ENCODE data around the gene CLCN1. TPM values are rescaled to one million over a fixed set of nuclear protein-coding genes. Genes with fewer than 3 reads are reported as not detected.

The CLCN1 gene
- total and polyA plus RNA-seq, 2 donors from 2014 or later = 0.35 TPM; not detected in 1

DNA sequence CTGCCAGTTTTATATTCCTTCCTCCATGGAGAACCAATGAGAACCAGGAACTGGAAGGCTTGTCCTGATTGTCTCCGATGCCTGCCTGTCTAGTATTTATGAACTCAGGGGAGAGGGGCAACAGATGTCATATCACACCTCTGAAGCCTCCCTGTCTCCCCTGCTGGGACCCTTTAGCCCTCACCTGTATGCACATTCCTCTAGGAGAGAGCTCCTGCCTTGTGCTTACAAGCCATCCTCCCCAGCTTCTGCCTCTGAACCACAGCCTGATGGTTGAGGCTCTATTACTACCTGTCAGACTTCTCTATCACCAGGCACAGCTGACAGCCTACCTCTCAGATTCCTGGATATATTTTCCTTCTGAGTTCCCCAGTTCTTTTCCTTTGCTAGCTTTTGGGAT, 52.5 kb downstream of the CLCN1 start:
- intact Hi-C loops (cut with DNase I) = no loop called here
- Histone ChIP-seq H3K9ac (ENCODE audit: low read length in 3 of 3) (no peak overlapping the region), H3K27ac (ENCODE audit: low read depth in 2 of 2, low read length in 2 of 2) (peak overlapping the region in 1 of 2 donors; percentile 4), H3K27me3 (ENCODE audit: control insufficient read depth, insufficient read depth, low read length) (peaks cover 6% of the 10 kb centered on the region), H3K36me3 (ENCODE audit: control insufficient read depth in 2 of 3, insufficient read depth in 3 of 3, low read length in 3 of 3) (no peaks in the 10 kb centered on the region), H3K4me1 (ENCODE audit: control insufficient read depth in 2 of 3, insufficient read depth in 2 of 3, low read depth in 1 of 3, low read length in 3 of 3) (peaks cover 0 to 5% (median 0%) of the 10 kb centered on the region in 3 donors), H3K9me3 (ENCODE audit: control insufficient read depth in 2 of 3, insufficient read depth in 1 of 3, low read length in 3 of 3) (no peaks in the 10 kb centered on the region), H3K4me3 (ENCODE audit: low read length in 3 of 3) (no peak overlapping the region)
- DNase-seq = peak in 2 of 5 donors; percentile 12 to 18
- no peak for TF ChIP-seq CTCF (IDR thresholded peaks at IDR 0.05; ENCODE audit: borderline replicate concordance, extremely low read depth, insufficient read depth)
- FAIRE-seq = no peak

GRCh38 chr7:143369678-143370651, 54.1 kb downstream of the CLCN1 start:
- FAIRE-seq (no peak), DNase-seq (peak in 4 of 5 donors; percentile 55 to 87 (median 70))
- intact Hi-C loops (cut with DNase I) = no loop called here
- Histone ChIP-seq H3K9ac (ENCODE audit: low read length in 3 of 3) (no peak overlapping the region), H3K27me3 (ENCODE audit: control insufficient read depth, insufficient read depth, low read length) (no peaks in the 10 kb centered on the region), H3K27ac (ENCODE audit: low read depth in 2 of 2, low read length in 2 of 2) (peak overlapping the region in 1 of 2 donors; percentile 15), H3K4me1 (ENCODE audit: control insufficient read depth in 2 of 3, insufficient read depth in 2 of 3, low read depth in 1 of 3, low read length in 3 of 3) (peaks cover 0 to 6% (median 0%) of the 10 kb centered on the region in 3 donors), H3K4me3 (ENCODE audit: low read length in 3 of 3) (no peak overlapping the region), H3K36me3 (ENCODE audit: control insufficient read depth in 2 of 3, insufficient read depth in 3 of 3, low read length in 3 of 3) (no peaks in the 10 kb centered on the region), H3K9me3 (ENCODE audit: control insufficient read depth in 2 of 3, insufficient read depth in 1 of 3, low read length in 3 of 3) (no peaks in the 10 kb centered on the region)
- TF ChIP-seq CTCF (IDR thresholded peaks at IDR 0.05; ENCODE audit: borderline replicate concordance, extremely low read depth, insufficient read depth) = no peak

- intact Hi-C loops (cut with DNase I) = no loop called here
- no peak overlapping the region for H3K9ac ChIP-seq (ENCODE audit: low read length in 3 of 3)
- DNase-seq = peak in 1 of 5 donors; percentile 59
- H3K4me1 ChIP-seq (ENCODE audit: control insufficient read depth in 2 of 3, insufficient read depth in 2 of 3, low read depth in 1 of 3, low read length in 3 of 3) = peaks cover 0 to 8% (median 0%) of the 10 kb centered on the region in 3 donors
- H3K36me3 ChIP-seq (ENCODE audit: control insufficient read depth in 2 of 3, insufficient read depth in 3 of 3, low read length in 3 of 3) = no peaks in the 10 kb centered on the region
- H3K9me3 ChIP-seq (ENCODE audit: control insufficient read depth in 2 of 3, insufficient read depth in 1 of 3, low read length in 3 of 3) = no peaks in the 10 kb centered on the region
- TF ChIP-seq CTCF (IDR thresholded peaks at IDR 0.05; ENCODE audit: borderline replicate concordance, extremely low read depth, insufficient read depth) = no peak
- H3K4me3 ChIP-seq (ENCODE audit: low read length in 3 of 3) = no peak overlapping the region
- H3K27me3 ChIP-seq (ENCODE audit: control insufficient read depth, insufficient read depth, low read length) = no peaks in the 10 kb centered on the region
- no peak for FAIRE-seq
- no peak overlapping the region for H3K27ac ChIP-seq (ENCODE audit: low read depth in 2 of 2, low read length in 2 of 2)
Observed at GRCh38 chr7:143372070-143372469, 56.2 kb downstream of the CLCN1 start.

Data from kidney (tissue), 14 donors.